Subcutaneous abdominal adipose tissue (tissue), 5 donors: Measurements from ENCODE around the gene CRYBG1.

Experiments
- H3K27ac ChIP-seq: one replicate; pipeline ENCODE4 v1.7.0; 2013; ENCODE audit warnings: low read depth, mild to moderate bottlenecking, inconsistent platforms, low read length, moderate library complexity
- H3K27me3 ChIP-seq, 5 donors: one replicate each; pipeline ENCODE4 v1.7.0; 2013; ENCODE audit warnings: low read length in 5 of 5, inconsistent platforms in 1 of 5; ENCODE audit not compliant: control insufficient read depth in 5 of 5, insufficient read depth in 4 of 5
- H3K36me3 ChIP-seq, 5 donors: one replicate each; pipeline ENCODE4 v1.7.0; 2013; ENCODE audit warnings: low read length in 5 of 5; ENCODE audit not compliant: control insufficient read depth in 5 of 5, insufficient read depth in 5 of 5
- H3K4me1 ChIP-seq, 5 donors: one replicate each; pipeline ENCODE4 v1.7.0; 2013; ENCODE audit warnings: low read length in 5 of 5, mild to moderate bottlenecking in 3 of 5, moderate library complexity in 1 of 5; ENCODE audit not compliant: control insufficient read depth in 5 of 5, insufficient read depth in 5 of 5
- H3K4me3 ChIP-seq, 5 donors: one replicate each; pipeline ENCODE4 v1.7.0; 2013; ENCODE audit warnings: low read length in 5 of 5, low read depth in 1 of 5
- H3K9ac ChIP-seq, 5 donors: one replicate each; pipeline ENCODE4 v1.7.0; 2013; ENCODE audit warnings: low read length in 5 of 5, mild to moderate bottlenecking in 4 of 5, moderate library complexity in 3 of 5
- H3K9me3 ChIP-seq, 5 donors: one replicate each; pipeline ENCODE4 v1.7.0; 2013; ENCODE audit warnings: low read length in 5 of 5; ENCODE audit not compliant: control insufficient read depth in 5 of 5
- donor health status: healthy.
- donor health status: healthy.
- donor health status: healthy.
- donor health status: healthy.
- donor health status: healthy.

The CRYBG1 gene

DNA sequence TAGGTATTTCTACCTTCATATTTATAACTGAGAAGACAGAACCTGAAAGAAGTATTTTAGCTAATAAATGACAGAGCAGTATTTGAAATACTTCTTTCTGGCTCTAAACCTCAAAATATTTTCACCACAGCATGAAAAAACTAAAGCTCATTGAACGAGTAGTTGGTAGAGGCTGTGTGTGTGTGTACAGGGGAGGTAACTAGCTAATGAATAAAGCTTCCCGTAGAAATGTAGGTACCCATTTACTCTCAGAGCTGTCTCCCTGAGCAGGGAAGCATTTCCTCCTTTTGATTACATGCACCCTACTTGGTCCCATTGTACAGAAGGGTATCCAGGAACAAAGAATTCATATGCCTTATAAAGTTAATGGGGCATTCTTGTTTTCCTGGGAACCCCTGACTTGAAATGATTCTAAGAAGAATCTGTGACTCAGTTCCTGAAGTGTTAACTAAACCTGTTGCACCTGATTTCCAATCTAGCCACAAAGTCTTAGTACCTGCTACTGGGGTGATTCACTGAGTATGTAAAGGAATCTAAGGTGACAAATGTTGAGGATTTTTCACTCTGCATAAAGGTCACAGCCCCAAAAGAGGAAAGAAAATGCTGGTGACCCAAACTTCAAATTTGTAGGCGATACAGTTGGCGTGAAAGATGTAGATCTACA lies 12.5 kb downstream of the CRYBG1 start:
- Histone ChIP-seq H3K27ac (no peak overlapping the region), H3K4me1 (no peaks in the 10 kb centered on the region), H3K27me3 (no peaks in the 10 kb centered on the region)

DNA sequence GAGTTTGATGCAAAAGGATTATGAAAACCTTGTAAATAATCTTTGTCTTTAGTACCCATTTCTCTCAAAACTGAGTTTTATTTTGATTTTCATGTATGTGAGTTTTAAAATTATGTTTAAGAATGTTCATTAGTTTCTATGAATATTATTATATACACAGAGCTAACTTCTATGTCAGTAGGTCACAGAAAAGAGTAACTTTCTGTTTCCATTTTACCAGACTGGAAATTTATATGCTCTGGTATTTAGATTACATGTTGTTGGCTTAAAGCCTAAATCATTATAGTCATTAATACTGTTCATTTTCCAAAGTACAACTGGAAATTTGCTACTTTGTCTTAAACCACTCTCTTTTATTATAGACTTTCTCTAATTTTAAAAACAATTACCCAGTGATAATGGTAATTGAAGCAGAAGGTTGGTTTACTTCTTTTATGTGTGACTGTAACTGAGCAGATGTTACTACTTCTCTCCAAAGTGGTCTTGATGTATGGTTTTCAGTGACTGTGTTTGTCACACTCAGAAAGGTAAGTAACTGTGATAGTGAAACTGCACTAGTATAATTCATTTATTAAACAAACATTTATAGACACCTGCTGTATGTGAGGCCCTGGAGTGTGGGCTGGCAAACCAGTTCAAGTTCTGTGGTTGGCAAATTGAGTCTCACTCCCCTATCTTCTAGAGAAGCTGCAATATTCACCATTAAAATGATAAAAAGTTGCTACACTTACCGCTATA lies 13.2 kb downstream of the CRYBG1 start:
- H3K4me1 ChIP-seq, result no peaks in the 10 kb centered on the region
- no peak overlapping the region for H3K9ac ChIP-seq
- H3K27me3 ChIP-seq, result no peaks in the 10 kb centered on the region
- no peaks in the 10 kb centered on the region for H3K9me3 ChIP-seq
- H3K36me3 ChIP-seq, result no peaks in the 10 kb centered on the region
- no peak overlapping the region for H3K27ac ChIP-seq
- H3K4me3 ChIP-seq, result no peak overlapping the region

More for the DNA sequence above, 12.5 kb downstream of the CRYBG1 start:
- no peaks in the 10 kb centered on the region for H3K9me3 ChIP-seq
- H3K36me3 ChIP-seq, result no peaks in the 10 kb centered on the region
- H3K4me3 ChIP-seq, result no peak overlapping the region
- H3K9ac ChIP-seq, result no peak overlapping the region

DNA sequence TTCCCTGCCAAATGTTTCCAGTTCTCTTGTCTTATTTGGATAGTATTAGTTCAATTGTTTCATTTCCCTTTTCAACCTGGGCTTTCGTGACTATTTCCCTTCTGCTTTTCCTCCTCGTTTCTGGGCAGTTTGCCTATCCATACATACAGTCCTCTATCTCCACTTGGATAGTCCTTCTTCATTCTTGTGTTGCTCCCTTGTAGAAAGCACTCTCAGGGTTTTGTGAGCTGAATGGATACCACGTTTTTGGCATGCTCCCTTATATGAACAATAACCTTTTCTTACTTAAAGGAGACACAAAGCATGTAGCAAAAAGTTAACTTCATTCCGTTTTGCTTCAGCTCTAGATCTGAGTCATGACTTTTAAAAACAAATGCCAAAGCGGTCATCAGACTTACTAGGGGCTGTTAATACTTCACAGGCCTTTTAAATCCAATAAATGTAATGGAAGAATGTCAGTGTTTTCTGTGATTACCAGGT lies 16.6 kb downstream of the CRYBG1 start:
- Histone ChIP-seq H3K9ac (no peak overlapping the region), H3K27me3 (no peaks in the 10 kb centered on the region), H3K4me3 (no peak overlapping the region), H3K27ac (no peak overlapping the region), H3K4me1 (no peaks in the 10 kb centered on the region), H3K9me3 (no peaks in the 10 kb centered on the region), H3K36me3 (no peaks in the 10 kb centered on the region)

DNA sequence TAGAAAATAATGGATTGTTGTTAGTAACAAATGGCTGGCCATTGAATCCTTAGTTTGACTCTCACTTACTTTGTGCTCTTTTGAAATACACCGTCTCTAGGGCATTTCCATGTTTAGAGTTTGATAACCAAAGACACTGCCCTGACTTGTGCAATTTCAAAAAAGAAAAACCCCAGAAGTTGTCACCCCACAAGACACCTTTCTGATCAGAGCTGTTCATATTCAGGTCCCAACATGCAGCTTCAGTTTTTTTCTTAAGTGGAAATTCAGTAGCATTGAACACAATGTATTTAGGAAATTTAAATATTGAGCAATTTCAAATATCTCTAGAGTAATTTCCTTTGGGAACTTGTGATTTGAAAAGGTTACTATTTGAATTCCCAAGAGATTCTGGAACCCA lies 19.4 kb downstream of the CRYBG1 start:
- Histone ChIP-seq H3K36me3 (no peaks in the 10 kb centered on the region), H3K27me3 (no peaks in the 10 kb centered on the region), H3K9me3 (no peaks in the 10 kb centered on the region), H3K27ac (no peak overlapping the region), H3K9ac (no peak overlapping the region), H3K4me1 (no peaks in the 10 kb centered on the region), H3K4me3 (no peak overlapping the region)

DNA sequence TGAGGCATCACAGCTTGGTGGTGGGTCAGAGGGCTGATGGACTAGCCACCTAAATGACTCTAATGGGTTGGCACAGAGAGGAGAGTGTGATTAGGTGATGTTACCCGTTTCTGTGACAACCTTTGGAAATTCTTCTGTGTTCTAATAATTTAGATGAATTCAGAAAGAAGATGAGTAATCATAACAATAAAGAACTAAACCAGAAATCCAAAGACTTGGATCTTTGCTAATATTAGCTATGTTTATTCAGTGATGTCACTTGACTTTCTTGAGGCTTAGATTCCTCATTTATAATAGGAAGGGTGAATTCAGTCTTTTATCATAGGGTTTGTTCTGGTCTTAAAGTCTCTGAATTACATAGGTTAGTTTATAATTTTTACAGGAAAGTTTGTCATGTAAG lies 19.9 kb downstream of the CRYBG1 start:
- H3K27ac ChIP-seq, result no peak overlapping the region

DNA sequence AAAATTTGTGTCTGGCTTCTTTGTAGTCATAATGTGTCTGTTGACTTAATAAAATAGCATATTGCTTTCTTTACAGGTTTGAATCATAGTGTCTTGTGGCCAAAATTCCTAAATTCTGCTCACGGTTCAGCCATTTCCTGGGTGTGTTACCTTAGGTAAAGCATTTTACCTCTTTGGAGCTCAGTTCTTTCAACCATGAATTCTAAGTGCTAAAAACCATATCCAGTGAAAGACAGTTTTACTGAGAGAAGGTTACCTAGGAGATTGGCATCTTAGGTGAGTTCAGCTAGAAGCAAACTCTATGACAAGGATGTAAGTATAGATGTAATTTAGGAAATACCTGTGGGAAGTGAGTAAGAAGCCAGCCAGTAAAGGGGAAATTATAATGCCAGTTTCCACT lies 20.7 kb downstream of the CRYBG1 start:
- Histone ChIP-seq H3K9ac (no peak overlapping the region), H3K4me1 (no peaks in the 10 kb centered on the region), H3K27me3 (no peaks in the 10 kb centered on the region), H3K27ac (no peak overlapping the region), H3K9me3 (no peaks in the 10 kb centered on the region), H3K36me3 (no peaks in the 10 kb centered on the region), H3K4me3 (no peak overlapping the region)

More for the DNA sequence above, 19.9 kb downstream of the CRYBG1 start:
- Histone ChIP-seq H3K4me3 (no peak overlapping the region), H3K36me3 (no peaks in the 10 kb centered on the region), H3K9me3 (no peaks in the 10 kb centered on the region), H3K27me3 (no peaks in the 10 kb centered on the region), H3K9ac (no peak overlapping the region), H3K4me1 (no peaks in the 10 kb centered on the region)

DNA sequence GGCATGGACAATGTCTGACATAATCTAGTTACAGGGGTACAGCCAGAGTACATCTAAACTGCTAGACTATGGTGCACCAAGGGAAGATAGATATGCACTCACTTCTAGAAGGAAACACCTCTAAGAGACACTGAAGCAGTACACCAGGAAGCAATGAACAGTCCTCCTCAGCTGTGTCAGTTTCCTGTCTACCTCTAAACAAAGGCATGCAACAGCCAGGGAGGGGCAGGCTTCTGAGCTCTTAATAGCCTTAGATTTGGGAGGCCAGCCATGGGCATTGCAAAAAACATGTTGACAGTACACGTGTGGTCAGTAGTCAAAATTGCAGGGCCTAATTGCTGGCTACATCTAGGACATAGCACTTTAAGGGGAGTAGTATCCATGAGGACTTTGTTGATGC lies 21.4 kb downstream of the CRYBG1 start:
- Histone ChIP-seq H3K27me3 (no peaks in the 10 kb centered on the region), H3K9me3 (no peaks in the 10 kb centered on the region), H3K9ac (no peak overlapping the region), H3K27ac (no peak overlapping the region), H3K36me3 (no peaks in the 10 kb centered on the region), H3K4me1 (no peaks in the 10 kb centered on the region), H3K4me3 (no peak overlapping the region)

DNA sequence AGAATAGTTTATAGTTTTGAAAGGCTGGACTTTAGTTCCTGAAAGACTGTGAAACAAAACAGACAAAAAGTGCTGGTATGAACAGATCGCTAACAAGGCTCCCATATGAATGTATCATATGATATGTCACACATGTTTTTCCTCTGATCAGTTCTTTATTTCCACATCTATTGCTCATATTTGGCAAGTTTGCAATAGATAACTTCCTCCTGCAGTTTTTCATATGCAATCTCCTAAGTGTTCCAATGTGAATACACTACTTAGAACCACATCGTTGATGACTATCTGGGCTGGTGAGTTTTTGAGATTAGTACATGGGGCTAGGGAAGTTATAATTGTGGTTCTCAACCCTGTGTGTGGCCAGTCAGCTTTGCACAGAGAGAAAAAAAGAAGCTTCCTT lies 23.1 kb downstream of the CRYBG1 start:
- H3K4me3 ChIP-seq, result no peak overlapping the region
- H3K9ac ChIP-seq, result no peak overlapping the region
- H3K27me3 ChIP-seq, result no peaks in the 10 kb centered on the region
- no peaks in the 10 kb centered on the region for H3K9me3 ChIP-seq
- H3K36me3 ChIP-seq, result no peaks in the 10 kb centered on the region
- H3K27ac ChIP-seq, result no peak overlapping the region
- H3K4me1 ChIP-seq, result no peaks in the 10 kb centered on the region

DNA sequence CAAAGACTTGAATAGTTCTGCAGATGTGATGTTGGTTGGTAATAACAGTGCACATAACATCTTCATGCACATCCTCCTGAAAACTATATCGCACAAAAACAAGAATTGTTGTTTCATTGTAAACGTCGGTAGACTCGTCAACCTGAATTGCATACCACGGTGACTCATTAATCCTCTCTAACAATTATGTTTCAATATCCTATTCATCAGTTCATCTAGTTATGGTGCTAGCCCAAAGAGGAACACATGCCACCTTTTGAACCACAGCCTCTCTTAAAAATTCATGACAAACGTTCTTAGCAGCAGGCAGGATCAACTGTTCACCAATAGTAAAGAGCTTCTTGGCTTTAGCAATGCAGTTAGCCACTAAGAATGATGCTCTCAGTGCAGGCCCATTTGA lies 25.0 kb downstream of the CRYBG1 start:
- Histone ChIP-seq H3K36me3 (no peaks in the 10 kb centered on the region), H3K27me3 (no peaks in the 10 kb centered on the region), H3K4me3 (no peak overlapping the region), H3K4me1 (no peaks in the 10 kb centered on the region), H3K9ac (no peak overlapping the region), H3K9me3 (no peaks in the 10 kb centered on the region), H3K27ac (no peak overlapping the region)

DNA sequence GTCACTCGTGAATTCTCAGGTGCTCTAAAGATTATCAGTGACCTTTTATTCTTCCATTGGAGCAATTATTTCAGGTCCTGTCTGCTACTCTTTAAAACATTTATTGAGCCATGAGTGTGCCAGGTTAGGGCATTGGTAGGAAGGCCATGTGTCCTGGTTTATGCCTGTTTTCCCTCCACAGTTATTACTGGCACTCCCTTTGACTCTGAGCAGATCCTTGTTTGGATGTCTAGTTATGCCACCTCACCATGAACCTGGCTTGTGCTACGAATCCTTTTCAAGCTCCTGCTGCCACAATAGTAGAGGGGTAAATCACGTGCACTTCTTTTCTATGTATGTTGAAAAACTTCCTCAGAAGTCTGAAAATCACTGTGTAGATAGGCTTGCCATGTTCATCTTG lies 27.4 kb downstream of the CRYBG1 start:
- Histone ChIP-seq H3K36me3 (no peaks in the 10 kb centered on the region), H3K4me1 (no peaks in the 10 kb centered on the region), H3K4me3 (no peak overlapping the region), H3K27me3 (no peaks in the 10 kb centered on the region), H3K9ac (no peak overlapping the region), H3K27ac (no peak overlapping the region), H3K9me3 (no peaks in the 10 kb centered on the region)
